Activated naive CD8-positive, alpha-beta T cell treated with anti-CD3 and anti-CD28 coated beads for 36 hours (primary cell): Measurements from ENCODE around the gene DMD. TPM values are rescaled to one million over a fixed set of nuclear protein-coding genes. Genes with fewer than 3 reads are reported as not detected.
A peak's percentile ranks its signal among the peaks of the same experiment; 100 is the strongest.

Experiments
- DNase-seq: peaks from one replicate; pipeline ENCODE4 v3.0.0; 2021
- H3K27ac Mint-ChIP-seq: one replicate; pipeline ENCODE4 v1.8.0; 2022; ENCODE audit warnings: mild to moderate bottlenecking, moderate library complexity, mixed read lengths
- H3K27me3 Mint-ChIP-seq: one replicate; pipeline ENCODE4 v1.8.0; 2022; ENCODE audit warnings: mild to moderate bottlenecking, mixed read lengths
- H3K36me3 Mint-ChIP-seq: one replicate; pipeline ENCODE4 v1.8.0; 2021; ENCODE audit warnings: mild to moderate bottlenecking, mixed read lengths
- H3K4me1 Mint-ChIP-seq: one replicate; pipeline ENCODE4 v1.8.0; 2021; ENCODE audit warnings: mixed read lengths
- H3K4me3 Mint-ChIP-seq: one replicate; pipeline ENCODE4 v1.8.0; 2022; ENCODE audit warnings: mild to moderate bottlenecking, moderate library complexity, mixed read lengths
- H3K9me3 Mint-ChIP-seq: one replicate; pipeline ENCODE4 v1.8.0; 2022; ENCODE audit warnings: mixed read lengths
- total RNA-seq, 2 experiments: library from RNA; stranded (reverse); gene quantifications; one replicate each; pipeline ENCODE4 v1.2.3, GENCODE V29; 2021

Gene DMD
- total RNA-seq, 2 experiments from 2014 or later, result 0.08 to 0.46 TPM

GRCh38 chrX:32421266-32421665, 790.1 kb downstream of the DMD start:
- H3K4me1 Mint-ChIP-seq, result no peaks in the 10 kb centered on the region
- H3K36me3 Mint-ChIP-seq, result no peaks in the 10 kb centered on the region
- no peaks in the 10 kb centered on the region for H3K27me3 Mint-ChIP-seq
- H3K4me3 Mint-ChIP-seq, result no peak overlapping the region
- DNase-seq, result no peak
- no peaks in the 10 kb centered on the region for H3K9me3 Mint-ChIP-seq
- H3K27ac Mint-ChIP-seq, result no peak overlapping the region

GRCh38 chrX:32408389-32408788, 803.0 kb downstream of the DMD start:
- DNase-seq, result peak; percentile 0

GRCh38 chrX:32397562-32398216, 813.7 kb downstream of the DMD start:
- no peaks in the 10 kb centered on the region for H3K4me1 Mint-ChIP-seq
- no peaks in the 10 kb centered on the region for H3K36me3 Mint-ChIP-seq
- H3K4me3 Mint-ChIP-seq, result no peak overlapping the region
- no peaks in the 10 kb centered on the region for H3K9me3 Mint-ChIP-seq
- no peak overlapping the region for H3K27ac Mint-ChIP-seq
- DNase-seq, result no peak
- H3K27me3 Mint-ChIP-seq, result no peaks in the 10 kb centered on the region

More at GRCh38 chrX:32408389-32408788, 803.0 kb downstream of the DMD start:
- no peaks in the 10 kb centered on the region for H3K9me3 Mint-ChIP-seq
- no peak overlapping the region for H3K27ac Mint-ChIP-seq
- H3K27me3 Mint-ChIP-seq, result no peaks in the 10 kb centered on the region
- H3K36me3 Mint-ChIP-seq, result no peaks in the 10 kb centered on the region
- H3K4me1 Mint-ChIP-seq, result no peaks in the 10 kb centered on the region
- no peak overlapping the region for H3K4me3 Mint-ChIP-seq

GRCh38 chrX:32395878-32396277, 815.5 kb downstream of the DMD start:
- no peak for DNase-seq
- no peaks in the 10 kb centered on the region for H3K36me3 Mint-ChIP-seq
- H3K4me3 Mint-ChIP-seq, result no peak overlapping the region
- no peaks in the 10 kb centered on the region for H3K9me3 Mint-ChIP-seq
- H3K4me1 Mint-ChIP-seq, result no peaks in the 10 kb centered on the region
- H3K27ac Mint-ChIP-seq, result no peak overlapping the region
- no peaks in the 10 kb centered on the region for H3K27me3 Mint-ChIP-seq

GRCh38 chrX:32392655-32393054, 818.7 kb downstream of the DMD start:
- Mint-ChIP-seq H3K4me1 (no peaks in the 10 kb centered on the region), H3K27me3 (no peaks in the 10 kb centered on the region), H3K27ac (no peak overlapping the region), H3K36me3 (no peaks in the 10 kb centered on the region), H3K9me3 (no peaks in the 10 kb centered on the region), H3K4me3 (no peak overlapping the region)
- DNase-seq, result no peak

GRCh38 chrX:32370456-32371205, 840.7 kb downstream of the DMD start:
- no peak for DNase-seq
- Mint-ChIP-seq H3K27ac (no peak overlapping the region), H3K4me3 (no peak overlapping the region), H3K27me3 (no peaks in the 10 kb centered on the region), H3K36me3 (no peaks in the 10 kb centered on the region), H3K9me3 (no peaks in the 10 kb centered on the region), H3K4me1 (no peaks in the 10 kb centered on the region)

- DNase-seq, result no peak
- Mint-ChIP-seq H3K36me3 (no peaks in the 10 kb centered on the region), H3K9me3 (no peaks in the 10 kb centered on the region), H3K27ac (no peak overlapping the region), H3K4me3 (no peak overlapping the region), H3K27me3 (no peaks in the 10 kb centered on the region), H3K4me1 (no peaks in the 10 kb centered on the region)
Observed at GRCh38 chrX:32293962-32294700, 917.2 kb downstream of the DMD start.

GRCh38 chrX:32289356-32289755, 922.0 kb downstream of the DMD start:
- Mint-ChIP-seq H3K27ac (no peak overlapping the region), H3K4me1 (no peaks in the 10 kb centered on the region), H3K27me3 (no peaks in the 10 kb centered on the region), H3K9me3 (no peaks in the 10 kb centered on the region), H3K4me3 (no peak overlapping the region), H3K36me3 (no peaks in the 10 kb centered on the region)
- DNase-seq, result no peak

- H3K36me3 Mint-ChIP-seq, result no peaks in the 10 kb centered on the region
- H3K27ac Mint-ChIP-seq, result no peak overlapping the region
- H3K27me3 Mint-ChIP-seq, result no peaks in the 10 kb centered on the region
- no peak overlapping the region for H3K4me3 Mint-ChIP-seq
- no peaks in the 10 kb centered on the region for H3K4me1 Mint-ChIP-seq
- peaks cover 3% of the 10 kb centered on the region for H3K9me3 Mint-ChIP-seq
- DNase-seq, result no peak
Observed at GRCh38 chrX:32281853-32282252, 929.5 kb downstream of the DMD start.

GRCh38 chrX:32280921-32281320, 930.4 kb downstream of the DMD start:
- no peaks in the 10 kb centered on the region for H3K36me3 Mint-ChIP-seq
- H3K27ac Mint-ChIP-seq, result no peak overlapping the region
- no peaks in the 10 kb centered on the region for H3K4me1 Mint-ChIP-seq
- no peak overlapping the region for H3K4me3 Mint-ChIP-seq
- H3K27me3 Mint-ChIP-seq, result no peaks in the 10 kb centered on the region
- peaks cover 3% of the 10 kb centered on the region for H3K9me3 Mint-ChIP-seq
- no peak for DNase-seq

- no peak overlapping the region for H3K27ac Mint-ChIP-seq
- peaks cover 3% of the 10 kb centered on the region for H3K9me3 Mint-ChIP-seq
- no peak for DNase-seq
- H3K4me3 Mint-ChIP-seq, result no peak overlapping the region
- H3K36me3 Mint-ChIP-seq, result no peaks in the 10 kb centered on the region
- H3K4me1 Mint-ChIP-seq, result no peaks in the 10 kb centered on the region
- no peaks in the 10 kb centered on the region for H3K27me3 Mint-ChIP-seq
Observed at GRCh38 chrX:32280489-32280888, 930.9 kb downstream of the DMD start.

GRCh38 chrX:32276153-32276552, 935.2 kb downstream of the DMD start:
- Mint-ChIP-seq H3K4me3 (no peak overlapping the region), H3K27ac (no peak overlapping the region), H3K9me3 (peaks cover 3% of the 10 kb centered on the region), H3K36me3 (no peaks in the 10 kb centered on the region), H3K27me3 (no peaks in the 10 kb centered on the region), H3K4me1 (no peaks in the 10 kb centered on the region)
- DNase-seq, result no peak

- DNase-seq, result no peak
- Mint-ChIP-seq H3K36me3 (no peaks in the 10 kb centered on the region), H3K4me3 (no peak overlapping the region), H3K9me3 (no peaks in the 10 kb centered on the region), H3K27me3 (no peaks in the 10 kb centered on the region), H3K4me1 (no peaks in the 10 kb centered on the region), H3K27ac (no peak overlapping the region)
Observed at GRCh38 chrX:32269866-32270265, 941.5 kb downstream of the DMD start.

GRCh38 chrX:32268207-32268606, 943.1 kb downstream of the DMD start:
- no peaks in the 10 kb centered on the region for H3K9me3 Mint-ChIP-seq
- H3K36me3 Mint-ChIP-seq, result no peaks in the 10 kb centered on the region
- no peak overlapping the region for H3K4me3 Mint-ChIP-seq
- no peak overlapping the region for H3K27ac Mint-ChIP-seq
- no peaks in the 10 kb centered on the region for H3K4me1 Mint-ChIP-seq
- DNase-seq, result no peak
- no peaks in the 10 kb centered on the region for H3K27me3 Mint-ChIP-seq

- Mint-ChIP-seq H3K9me3 (no peaks in the 10 kb centered on the region), H3K36me3 (no peaks in the 10 kb centered on the region), H3K27me3 (no peaks in the 10 kb centered on the region), H3K27ac (no peak overlapping the region), H3K4me3 (no peak overlapping the region), H3K4me1 (no peaks in the 10 kb centered on the region)
- no peak for DNase-seq
Observed at GRCh38 chrX:32267796-32268195, 943.6 kb downstream of the DMD start.
